Endothelial cell of umbilical vein (primary cell): Measurements from ENCODE around the gene DCHS2. TPM values are rescaled to one million over a fixed set of nuclear protein-coding genes. Genes with fewer than 3 reads are reported as not detected.

Experiments
- BruUV-seq: library from RNA; stranded (reverse); fragments of 400-500 nt; replicated peaks from 2 replicates; lab custom pipeline; 2021; lab: Mats Ljungman, UMichigan
- CTCF ChIA-PET: fragments of 300-600, 350-600 bp; sonication (Branson Sonifier 250); formaldehyde crosslinking; loops from one replicate; lab custom pipeline; 2021; ENCODE audit warnings: antibody characterized with exemption, inconsistent platforms; lab: Charles Lee
- POLR2A ChIA-PET: fragments of 300-600, 350-600 bp; sonication (Branson Sonifier 250); formaldehyde crosslinking; loops from one replicate; lab custom pipeline; 2021; ENCODE audit warnings: antibody characterized with exemption, inconsistent platforms; lab: Charles Lee
- DNase-seq: peaks from one replicate; pipeline ENCODE4 v3.0.0-alpha.2; 2011; ENCODE audit warnings: low read depth, low spot score
- FAIRE-seq: peaks from 2 replicates; lab custom pipeline; 2011; peaks lifted over from hg19 to GRCh38; lab: Jason Lieb, UNC
- H2AFZ ChIP-seq: 2 replicates; pipeline ENCODE4 v1.6.0; 2012; ENCODE audit warnings: low read depth, low read length, control low read depth, inconsistent platforms
- H3K27ac ChIP-seq: 2 replicates; pipeline ENCODE4 v1.5.1; 2011; ENCODE audit warnings: low read depth, mild to moderate bottlenecking, control low read depth, low read length, moderate library complexity; ENCODE audit not compliant: insufficient read depth
- H3K27me3 ChIP-seq, 2 experiments: 2 replicates each; pipeline versions ENCODE4 v1.6.0 to v1.6.1; 2011; ENCODE audit warnings: low read length in 2 of 2, mixed read lengths in 1 of 2; ENCODE audit not compliant: control insufficient read depth in 2 of 2, insufficient read depth in 2 of 2
- H3K36me3 ChIP-seq, 2 experiments: 2 replicates in 1 of 2; 3 replicates in 1 of 2; pipeline ENCODE4 v1.5.1; 2011; ENCODE audit warnings: low read length in 2 of 2, mild to moderate bottlenecking in 1 of 2, moderate library complexity in 1 of 2; ENCODE audit not compliant: control insufficient read depth in 2 of 2, insufficient read depth in 2 of 2; ENCODE audit errors: extremely low read depth in 1 of 2
- H3K4me1 ChIP-seq: 3 replicates; pipeline ENCODE4 v1.5.1; 2011; ENCODE audit warnings: mild to moderate bottlenecking, low read length; ENCODE audit not compliant: control insufficient read depth, insufficient read depth; ENCODE audit errors: extremely low read depth
- H3K4me2 ChIP-seq: 2 replicates; pipeline ENCODE4 v1.6.1; 2011; ENCODE audit warnings: low read length, control low read depth, mixed read lengths; ENCODE audit not compliant: insufficient read depth
- H3K4me3 ChIP-seq, 3 experiments: fragments of 200-600 bp in 1 of 3; sonication (generic), shearing (Covaris generic) in 1 of 3; replicated peaks in 1 of 3; 2 replicates each; pipeline ENCODE4 v1.5.1; 2011 to 2016; ENCODE audit warnings: control low read depth in 3 of 3, low read length in 3 of 3, mild to moderate bottlenecking in 2 of 3, inconsistent platforms in 1 of 3, low read depth in 1 of 3, moderate library complexity in 1 of 3; ENCODE audit not compliant: insufficient read depth in 1 of 3
- H3K79me2 ChIP-seq: 2 replicates; pipeline ENCODE4 v1.6.0; 2012; ENCODE audit warnings: low read length, inconsistent platforms; ENCODE audit not compliant: control insufficient read depth, insufficient read depth
- H3K9ac ChIP-seq: replicated peaks from 2 replicates; pipeline ENCODE3; 2011; ENCODE audit warnings: low read length, control low read depth; ENCODE audit not compliant: insufficient read depth; ENCODE audit errors: extremely low read depth
- H3K9me1 ChIP-seq: replicated peaks from 3 replicates; pipeline ENCODE4 v1.6.0; 2011; ENCODE audit warnings: mild to moderate bottlenecking, low read length; ENCODE audit not compliant: control insufficient read depth, insufficient read depth; ENCODE audit errors: extremely low read depth
- H3K9me3 ChIP-seq: replicated peaks from 2 replicates; pipeline ENCODE4 v1.5.1; 2012; ENCODE audit warnings: low read length, inconsistent platforms; ENCODE audit not compliant: control insufficient read depth, insufficient read depth
- H4K20me1 ChIP-seq: replicated peaks from 2 replicates; pipeline ENCODE3; 2011; ENCODE audit warnings: mild to moderate bottlenecking, low read length; ENCODE audit not compliant: control insufficient read depth, insufficient read depth; ENCODE audit errors: extremely low read depth
- EZH2 ChIP-seq: IDR thresholded peaks from 2 replicates; pipeline ENCODE4 v1.6.1; 2012; ENCODE audit warnings: borderline replicate concordance, low read depth, mild to moderate bottlenecking, moderate library complexity, low read length, inconsistent platforms; ENCODE audit not compliant: severe bottlenecking
- FOS ChIP-seq: IDR thresholded peaks from 2 replicates; pipeline ENCODE4 v1.6.1; 2011; ENCODE audit warnings: mild to moderate bottlenecking, low read length, moderate library complexity, borderline replicate concordance; ENCODE audit not compliant: insufficient read depth
- GATA2 ChIP-seq: IDR thresholded peaks from 2 replicates; pipeline ENCODE4 v1.7.0; 2011; ENCODE audit warnings: low read depth, mild to moderate bottlenecking, moderate library complexity, mixed read lengths, low read length; ENCODE audit not compliant: insufficient read length, insufficient read depth
- JUN ChIP-seq: IDR thresholded peaks from 2 replicates; pipeline ENCODE4 v1.6.1; 2011; ENCODE audit warnings: borderline replicate concordance, low read depth; ENCODE audit not compliant: insufficient read length, insufficient read depth
- MYC ChIP-seq: IDR thresholded peaks from one replicate; pipeline ENCODE4 v1.6.1; 2011; ENCODE audit warnings: mild to moderate bottlenecking, low read depth, low read length
- POLR2A ChIP-seq: IDR thresholded peaks from 2 replicates; pipeline ENCODE4 v1.6.1; 2012; ENCODE audit warnings: low read depth, mild to moderate bottlenecking, control low read depth, low read length
- POLR2AphosphoS5 ChIP-seq: IDR thresholded peaks from 2 replicates; pipeline ENCODE4 v1.6.1; 2012; ENCODE audit warnings: low read depth, mild to moderate bottlenecking, control low read depth, low read length, moderate library complexity; ENCODE audit not compliant: insufficient read depth
- dilution Hi-C: fragments of 300-500 bp; cut with MboI; formaldehyde crosslinking; loops from one replicate; pipeline ENCODE4 v1.15.0; 2019; ENCODE audit warnings: low sequenced_read_pairs; ENCODE audit not compliant: extremely low pct_ligation_motif_present
- intact Hi-C: fragments of 100-400 bp; cut with micrococcal nuclease; formaldehyde crosslinking; loops from one replicate; pipeline ENCODE4 v1.10.0; 2022
- polyA plus RNA-seq, 4 experiments: library from polyadenylated mRNA; depleted of rRNA in 3 of 4; stranded (reverse) in 3 of 4; unstranded in 1 of 4; fragments of >200 nt; gene quantifications; 2 replicates each; pipeline versions ENCODE4 v1.2.1 to v1.2.3, GENCODE V29; 2011 to 2012; ENCODE audit warnings: missing spikeins in 1 of 4
- total RNA-seq: library from RNA; stranded (reverse); gene quantifications from 2 replicates; pipeline ENCODE4 v1.2.3, GENCODE V29; 2021
- TF ChIP-seq, protein P1 (sequence below): IDR thresholded peaks from 2 replicates; pipeline ENCODE4 v1.6.1; 2011; ENCODE audit not compliant: insufficient read depth, insufficient read length
- TF ChIP-seq, protein P2 (sequence below), 2 donors: IDR thresholded peaks; 1 replicate in 1 of 2; 2 replicates in 1 of 2; pipeline ENCODE4 v1.5.1; 2011; ENCODE audit warnings: low read length in 2 of 2, mild to moderate bottlenecking in 2 of 2, moderate library complexity in 2 of 2, control low read depth in 1 of 2, inconsistent platforms in 1 of 2, low read depth in 1 of 2; ENCODE audit not compliant: insufficient read depth in 1 of 2; ENCODE audit errors: extremely low read depth in 1 of 2

DCHS2 gene
- total and polyA plus RNA-seq, 2 donors (not counting 3 experiments of a cell fraction or from before 2014, with no cell fraction given): not detected

DNA sequence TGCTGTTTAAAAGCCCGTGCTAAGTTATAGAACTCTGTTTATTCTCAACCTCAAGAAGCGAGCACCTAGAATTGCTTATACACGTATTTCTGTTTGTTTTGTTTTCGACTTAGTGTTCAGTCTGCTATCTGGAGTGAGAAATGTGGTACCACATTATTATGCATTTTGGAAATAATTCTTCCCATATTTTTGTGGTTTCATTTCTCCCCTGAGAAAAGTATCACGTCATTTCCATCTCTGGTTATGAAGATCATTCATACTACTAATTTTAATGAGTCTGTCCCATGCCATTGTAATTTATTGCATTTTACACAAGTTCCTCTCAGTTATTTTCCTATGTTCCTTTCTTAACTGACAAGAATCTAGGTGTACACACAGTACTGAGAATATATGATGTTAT lies 186.0 kb downstream of the DCHS2 start:
- no TSS peak for BruUV-seq
- POLR2A ChIA-PET: no interaction called here

DNA sequence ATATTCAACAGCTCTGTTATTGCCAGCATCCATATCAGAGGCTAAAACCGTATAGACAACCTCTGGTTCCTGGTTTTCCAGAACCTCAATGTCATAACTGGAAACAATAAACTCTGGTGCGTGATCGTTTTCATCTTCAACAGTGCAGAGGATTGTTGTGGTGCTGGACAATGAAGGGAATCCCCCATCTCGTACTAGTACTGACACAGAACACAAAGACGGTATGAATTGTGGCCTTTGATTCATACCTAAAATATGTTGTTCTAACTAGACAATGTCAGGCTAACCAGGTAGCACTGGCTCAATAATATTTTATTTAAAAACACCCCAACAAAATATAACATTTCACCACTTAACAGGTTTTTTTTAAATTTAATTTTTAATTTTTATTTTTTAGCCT lies 186.9 kb downstream of the DCHS2 start:
- ChIA-PET CTCF (no interaction called here), POLR2A (no interaction called here)
- Histone ChIP-seq H3K9ac (no peak overlapping the region), H3K4me1 (no peaks in the 10 kb centered on the region), H3K4me2 (no peak overlapping the region), H2AFZ (no peak overlapping the region), H3K36me3 (no peaks in the 10 kb centered on the region), H3K9me3 (peaks cover 3% of the 10 kb centered on the region), H3K9me1 (no peaks in the 10 kb centered on the region), H3K79me2 (no peaks in the 10 kb centered on the region), H3K4me3 (no peak overlapping the region), H4K20me1 (no peaks in the 10 kb centered on the region), H3K27ac (no peak overlapping the region), H3K27me3 (no peaks in the 10 kb centered on the region)
- dilution Hi-C loops (no loop called here), intact Hi-C loops (no loop called here)
- no peak for TF ChIP-seq POLR2A
- no peak for TF ChIP-seq EZH2
- no peak for TF ChIP-seq MYC
- TF ChIP-seq, protein P1, sequence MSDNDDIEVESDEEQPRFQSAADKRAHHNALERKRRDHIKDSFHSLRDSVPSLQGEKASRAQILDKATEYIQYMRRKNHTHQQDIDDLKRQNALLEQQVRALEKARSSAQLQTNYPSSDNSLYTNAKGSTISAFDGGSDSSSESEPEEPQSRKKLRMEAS: no peak
- no peak for TF ChIP-seq POLR2AphosphoS5
- no peak for TF ChIP-seq JUN
- no peak for TF ChIP-seq FOS
- FAIRE-seq (no peak), DNase-seq (no peak)
- BruUV-seq: no TSS peak

More for the DNA sequence above, 186.0 kb downstream of the DCHS2 start:
- Histone ChIP-seq H3K9me1 (no peaks in the 10 kb centered on the region), H3K4me3 (no peak overlapping the region), H3K4me1 (no peaks in the 10 kb centered on the region), H3K27ac (no peak overlapping the region), H3K36me3 (no peaks in the 10 kb centered on the region), H3K9ac (no peak overlapping the region), H3K9me3 (peaks cover 3% of the 10 kb centered on the region), H3K4me2 (no peak overlapping the region), H3K27me3 (no peaks in the 10 kb centered on the region), H2AFZ (no peak overlapping the region), H4K20me1 (no peaks in the 10 kb centered on the region), H3K79me2 (no peaks in the 10 kb centered on the region)
- no peak for TF ChIP-seq MYC
- TF ChIP-seq JUN: no peak
- TF ChIP-seq POLR2A: no peak
- no peak for TF ChIP-seq GATA2
- TF ChIP-seq, protein P2, sequence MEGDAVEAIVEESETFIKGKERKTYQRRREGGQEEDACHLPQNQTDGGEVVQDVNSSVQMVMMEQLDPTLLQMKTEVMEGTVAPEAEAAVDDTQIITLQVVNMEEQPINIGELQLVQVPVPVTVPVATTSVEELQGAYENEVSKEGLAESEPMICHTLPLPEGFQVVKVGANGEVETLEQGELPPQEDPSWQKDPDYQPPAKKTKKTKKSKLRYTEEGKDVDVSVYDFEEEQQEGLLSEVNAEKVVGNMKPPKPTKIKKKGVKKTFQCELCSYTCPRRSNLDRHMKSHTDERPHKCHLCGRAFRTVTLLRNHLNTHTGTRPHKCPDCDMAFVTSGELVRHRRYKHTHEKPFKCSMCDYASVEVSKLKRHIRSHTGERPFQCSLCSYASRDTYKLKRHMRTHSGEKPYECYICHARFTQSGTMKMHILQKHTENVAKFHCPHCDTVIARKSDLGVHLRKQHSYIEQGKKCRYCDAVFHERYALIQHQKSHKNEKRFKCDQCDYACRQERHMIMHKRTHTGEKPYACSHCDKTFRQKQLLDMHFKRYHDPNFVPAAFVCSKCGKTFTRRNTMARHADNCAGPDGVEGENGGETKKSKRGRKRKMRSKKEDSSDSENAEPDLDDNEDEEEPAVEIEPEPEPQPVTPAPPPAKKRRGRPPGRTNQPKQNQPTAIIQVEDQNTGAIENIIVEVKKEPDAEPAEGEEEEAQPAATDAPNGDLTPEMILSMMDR (IDR thresholded peaks at IDR 0.05; ENCODE audit: extremely low read depth in 1 of 2, insufficient read depth in 1 of 2, low read depth in 1 of 2, low read length in 2 of 2): no peak
- TF ChIP-seq EZH2: no peak
- no peak for DNase-seq
- intact Hi-C loops: no loop called here
- CTCF ChIA-PET: no interaction called here
- no peak for FAIRE-seq
- dilution Hi-C loops: no loop called here
